WTC11 (cell line): ENCODE measurements around the gene NLRP1. TPM values are rescaled to one million over a fixed set of nuclear protein-coding genes. Genes with fewer than 3 reads are reported as not detected.

Source experiments
- ATAC-seq: fragments of 200-7000 bp; cut with Tn5 transposase; 2 replicates; pipeline ENCODE4 v1.10.0; 2021; ENCODE audit warnings: mild to moderate bottlenecking, moderate library complexity
- CTCF ChIA-PET: fragments of 300-600 bp; sonication (Branson Sonifier 250); formaldehyde crosslinking; loops from one replicate; lab custom pipeline; 2021; ENCODE audit warnings: antibody characterized with exemption; lab: Charles Lee
- POLR2A ChIA-PET: fragments of 350-600 bp; sonication (Branson Sonifier 250); formaldehyde crosslinking; loops from one replicate; lab custom pipeline; 2021; ENCODE audit warnings: antibody characterized with exemption; lab: Charles Lee
- DNase-seq: peaks from one replicate; pipeline ENCODE4 v3.0.0; 2021; ENCODE audit warnings: low spot score
- H3K27ac Mint-ChIP-seq: 2 replicates; pipeline ENCODE4 v1.8.0; 2021; ENCODE audit warnings: mixed read lengths
- H3K27me3 Mint-ChIP-seq: 2 replicates; pipeline ENCODE4 v1.8.0; 2021; ENCODE audit warnings: low read depth, mild to moderate bottlenecking, moderate library complexity, mixed read lengths
- H3K36me3 Mint-ChIP-seq: 2 replicates; pipeline ENCODE4 v1.8.0; 2021; ENCODE audit warnings: mixed read lengths
- H3K4me1 Mint-ChIP-seq: 2 replicates; pipeline ENCODE4 v1.8.0; 2022; ENCODE audit warnings: mixed read lengths
- H3K4me3 Mint-ChIP-seq: 2 replicates; pipeline ENCODE4 v1.8.0; 2021; ENCODE audit warnings: mild to moderate bottlenecking, moderate library complexity, mixed read lengths
- H3K9me3 Mint-ChIP-seq: 2 replicates; pipeline ENCODE4 v1.8.0; 2021; ENCODE audit warnings: mixed read lengths
- ATF6 ChIP-seq: sonication (generic); formaldehyde crosslinking; IDR thresholded peaks from 2 replicates; pipeline ENCODE4 v1.8.1; 2023; ENCODE audit warnings: mild to moderate bottlenecking, missing genetic modification reagents
- CDX4 ChIP-seq: fragments of 250-450 bp; sonication (Bioruptor Pico); IDR thresholded peaks from 2 replicates; pipeline ENCODE4 v1.9.0; 2021; ENCODE audit warnings: moderate library complexity, mild to moderate bottlenecking, inconsistent platforms, borderline replicate concordance
- EMX1 ChIP-seq: fragments of 250-450 bp; sonication (Bioruptor Pico); IDR thresholded peaks from 2 replicates; pipeline ENCODE4 v1.8.0; 2021; ENCODE audit warnings: mild to moderate bottlenecking
- ERG ChIP-seq: fragments of 250-450 bp; sonication (Bioruptor Pico); IDR thresholded peaks from 2 replicates; pipeline ENCODE4 v1.8.0; 2021; ENCODE audit warnings: mild to moderate bottlenecking
- HMGXB4 ChIP-seq: sonication (generic); formaldehyde crosslinking; IDR thresholded peaks from 2 replicates; pipeline ENCODE4 v1.8.1; 2023; ENCODE audit warnings: mild to moderate bottlenecking, moderate library complexity, missing genetic modification reagents
- IRF1 ChIP-seq: sonication (generic); formaldehyde crosslinking; IDR thresholded peaks from 2 replicates; pipeline ENCODE4 v1.8.0; 2023; ENCODE audit warnings: missing genetic modification reagents
- KAT7 ChIP-seq: sonication (generic); formaldehyde crosslinking; IDR thresholded peaks from 2 replicates; pipeline ENCODE4 v1.8.1; 2023; ENCODE audit warnings: missing genetic modification reagents, mild to moderate bottlenecking, borderline replicate concordance
- MXD4 ChIP-seq: fragments of 250-450 bp; sonication (Bioruptor Pico); IDR thresholded peaks from 2 replicates; pipeline ENCODE4 v1.8.0; 2021; ENCODE audit warnings: mild to moderate bottlenecking, moderate library complexity, borderline replicate concordance
- PRDM15 ChIP-seq: sonication (generic); formaldehyde crosslinking; IDR thresholded peaks from 2 replicates; pipeline ENCODE4 v1.8.0; 2022; ENCODE audit warnings: missing genetic modification reagents
- SOX15 ChIP-seq: fragments of 250-450 bp; sonication (Bioruptor Pico); IDR thresholded peaks from 2 replicates; pipeline ENCODE4 v1.9.0; 2021; ENCODE audit warnings: mild to moderate bottlenecking
- ZNF532 ChIP-seq: fragments of 250-450 bp; sonication (Bioruptor Pico); IDR thresholded peaks from 2 replicates; pipeline ENCODE4 v1.9.0; 2021; ENCODE audit warnings: mild to moderate bottlenecking, borderline replicate concordance
- total RNA-seq: library from RNA; stranded (reverse); gene quantifications from 3 replicates; pipeline ENCODE4 v1.2.3, GENCODE V29; 2021

NLRP1 gene
- total RNA-seq, 1 experiment from 2014 or later: 17.6 TPM

GRCh38 chr17:5583426-5584382, 605 bp downstream of the NLRP1 start:
- Mint-ChIP-seq H3K27me3 (no peaks in the 10 kb centered on the region), H3K4me1 (peaks cover 14% of the 10 kb centered on the region), H3K27ac (no peak overlapping the region), H3K9me3 (peaks cover 6% of the 10 kb centered on the region; the same call in 1 of the 2 replicates), H3K36me3 (no peaks in the 10 kb centered on the region), H3K4me3 (no peak overlapping the region)
- ChIA-PET CTCF (interaction anchor here (1.4 kb wide), 1 partner anchor 123 kb away, joined by 6 read pairs; no protein-coding TSS in a partner anchor), POLR2A (no interaction called here)
- no peak for DNase-seq
- TF ChIP-seq ERG (CRISPR knock-in tag): no peak
- TF ChIP-seq HMGXB4 (CRISPR knock-in tag): no peak
- TF ChIP-seq SOX15 (CRISPR knock-in tag): no peak
- TF ChIP-seq CDX4 (CRISPR knock-in tag): no peak
- TF ChIP-seq ZNF532: no peak
- TF ChIP-seq KAT7 (CRISPR knock-in tag): no peak
- no peak for TF ChIP-seq EMX1 (CRISPR knock-in tag)
- TF ChIP-seq PRDM15: no peak
- no peak for TF ChIP-seq MXD4 (CRISPR knock-in tag)
- no peak for TF ChIP-seq IRF1
- no peak for TF ChIP-seq ATF6 (CRISPR knock-in tag)
- no peak for ATAC-seq
